GM13977 (cell line): ENCODE data around the gene ANXA2.

ENCODE experiments used
- DNase-seq: peaks from one replicate; pipeline ENCODE4 v3.0.0; 2012; ENCODE audit warnings: low spot score
- CTCF ChIP-seq: IDR thresholded peaks from 2 replicates; pipeline ENCODE4 v1.5.1; 2012; ENCODE audit warnings: mild to moderate bottlenecking, control low read depth; ENCODE audit not compliant: insufficient read depth; ENCODE audit errors: extremely low read depth, missing control alignments
- in situ Hi-C: fragments of 300-500 bp; cut with MboI; formaldehyde crosslinking; loops from one replicate; pipeline ENCODE4 v1.12.0; 2022; ENCODE audit warnings: low sequenced_read_pairs, low pct_unique_long_range_greater_than_20kb, mixed read lengths, inconsistent platforms; ENCODE audit not compliant: unreplicated experiment

Gene ANXA2

GRCh38 chr15:60428935-60429334 lies 31.1 kb upstream of the ANXA2 start:
- in situ Hi-C loops, result no loop called here
- no peak for DNase-seq
- TF ChIP-seq CTCF, result no peak

GRCh38 chr15:60426870-60427508 lies 29.2 kb upstream of the ANXA2 start:
- in situ Hi-C loops, result no loop called here
- no peak for TF ChIP-seq CTCF
- no peak for DNase-seq

- no peak for TF ChIP-seq CTCF
- in situ Hi-C loops, result no loop called here
- DNase-seq, result no peak
Measured at GRCh38 chr15:60425461-60425860, 27.7 kb upstream of the ANXA2 start.

GRCh38 chr15:60424006-60424405 lies 26.2 kb upstream of the ANXA2 start:
- no peak for DNase-seq
- TF ChIP-seq CTCF, result no peak
- in situ Hi-C loops, result no loop called here

- in situ Hi-C loops, result no loop called here
- no peak for DNase-seq
- TF ChIP-seq CTCF, result no peak
Measured at GRCh38 chr15:60423537-60423936, 25.8 kb upstream of the ANXA2 start.

- in situ Hi-C loops, result no loop called here
- no peak for DNase-seq
- TF ChIP-seq CTCF, result no peak
Measured at GRCh38 chr15:60421544-60421943, 23.8 kb upstream of the ANXA2 start.
